ENCODE results near the gene TRPT1. TPM values are rescaled to one million over a fixed set of nuclear protein-coding genes. Genes with fewer than 3 reads are reported as not detected.

TRPT1 gene
- total RNA-seq, 1 donor, result 5.2 TPM

DNA sequence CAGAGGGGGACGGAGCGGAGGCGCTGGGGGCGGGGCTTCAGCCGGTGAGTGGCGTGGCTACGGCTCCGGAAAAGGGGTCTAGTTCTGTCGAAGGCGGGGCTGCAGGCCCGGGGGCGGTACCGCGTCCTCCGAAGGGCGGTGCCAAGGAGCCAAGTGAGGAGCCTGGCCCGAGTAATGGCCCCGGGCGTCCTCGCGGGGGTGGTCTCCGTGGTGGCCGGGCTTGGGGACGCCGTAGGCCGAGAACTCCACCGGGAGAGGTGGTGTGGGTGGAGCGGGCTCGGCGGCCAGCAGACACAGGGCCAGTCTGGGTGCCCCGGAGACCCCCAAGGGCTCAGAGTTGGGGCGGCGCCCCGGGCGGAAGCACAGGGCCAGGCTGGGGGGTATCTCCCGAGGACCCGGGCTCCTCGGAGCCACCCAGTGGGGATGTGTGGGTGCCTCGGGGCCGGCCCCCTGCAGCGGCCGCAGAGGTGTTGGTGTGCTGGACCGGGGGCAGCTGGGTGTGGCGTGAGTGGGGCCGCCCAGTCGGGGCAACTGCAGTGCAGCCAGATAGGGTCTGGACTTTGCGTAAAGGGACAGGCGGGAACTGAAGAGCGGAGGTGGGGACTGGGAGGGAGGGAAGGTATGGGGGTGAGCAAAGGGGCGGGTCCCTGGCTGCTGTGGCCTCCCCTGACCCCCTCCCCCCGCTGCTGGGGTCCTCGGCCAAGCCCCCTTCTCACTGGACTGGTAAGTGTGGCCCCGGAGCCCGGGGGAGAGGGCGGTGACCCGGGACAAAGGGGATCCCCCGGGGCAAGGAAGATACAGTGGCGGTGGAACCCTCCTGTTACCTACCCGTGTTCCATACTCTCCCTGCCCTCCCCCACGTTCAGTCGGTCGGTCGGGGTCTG, 15.7 kb upstream of the TRPT1 start:
- H3K27me3 ChIP-seq (ENCODE audit: insufficient read depth, low read length), result no peaks in the 10 kb centered on the region
- peak overlapping the region; percentile 71 for H3K4me3 ChIP-seq (ENCODE audit: low read length)
- H3K4me1 ChIP-seq (ENCODE audit: insufficient read depth, low read length), result peaks cover 69% of the 10 kb centered on the region
- H3K9me3 ChIP-seq (ENCODE audit: low read depth, low read length), result no peaks in the 10 kb centered on the region

GRCh38 chr11:64241241-64241490, 15.2 kb upstream of the TRPT1 start:
- H3K4me1 ChIP-seq (ENCODE audit: insufficient read depth, low read length), result peaks cover 69% of the 10 kb centered on the region

DNA sequence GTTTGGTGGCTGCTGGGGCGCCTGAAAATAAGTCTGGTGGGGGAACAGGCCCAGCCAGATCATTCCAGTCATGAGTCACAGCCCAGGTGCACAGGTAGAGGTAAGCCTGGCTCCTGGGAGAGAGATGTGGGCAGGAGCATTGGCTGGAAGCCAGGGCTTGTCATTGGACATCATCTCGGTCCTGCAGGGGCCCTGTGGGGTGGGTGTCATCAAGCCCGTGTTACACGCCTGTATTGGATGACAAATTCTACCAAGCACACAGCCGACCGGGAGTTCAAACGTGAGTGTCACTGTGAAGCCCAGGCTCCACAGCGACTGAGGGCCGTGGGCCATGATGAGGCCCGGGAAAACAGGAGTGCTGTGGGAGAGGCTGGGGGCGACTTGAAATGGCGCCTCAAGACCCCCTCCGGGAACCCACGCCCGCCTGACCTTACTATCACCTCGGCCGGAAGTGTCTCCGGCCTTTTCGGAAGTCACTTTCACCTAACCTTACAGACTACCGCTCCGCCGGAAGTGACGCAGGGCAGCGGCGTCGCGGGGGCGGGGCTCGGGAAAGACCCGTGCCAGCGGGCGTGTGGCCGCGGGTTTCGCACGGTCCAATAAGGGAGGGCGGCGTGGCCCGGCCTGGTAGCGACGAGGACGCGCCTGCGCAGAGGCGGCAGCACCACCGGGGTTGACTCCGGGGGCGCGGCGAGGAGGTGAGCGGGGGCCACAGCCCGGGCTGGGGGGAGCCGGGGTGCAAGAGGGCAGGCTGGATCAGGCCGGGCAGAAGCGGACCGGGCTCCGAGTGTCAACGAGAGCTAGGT, 14.7 kb upstream of the TRPT1 start, which contains the start of gene FKBP2:
Gene FKBP2, plus strand, starts transcription at position 661 of the 806 bp plus-strand sequence. CDS start 1,293 bp downstream, outside the sequence.
- H3K4me1 ChIP-seq (ENCODE audit: insufficient read depth, low read length), result peaks cover 69% of the 10 kb centered on the region
- no peaks in the 10 kb centered on the region for H3K9me3 ChIP-seq (ENCODE audit: low read depth, low read length)
- peak within 1 kb of the TSS; percentile 71 for H3K4me3 ChIP-seq (ENCODE audit: low read length)
- no peaks in the 10 kb centered on the region for H3K27me3 ChIP-seq (ENCODE audit: insufficient read depth, low read length)

More at GRCh38 chr11:64241241-64241490, 15.2 kb upstream of the TRPT1 start:
- Histone ChIP-seq H3K4me3 (ENCODE audit: low read length) (peak overlapping the region; percentile 71), H3K9me3 (ENCODE audit: low read depth, low read length) (no peaks in the 10 kb centered on the region), H3K27me3 (ENCODE audit: insufficient read depth, low read length) (no peaks in the 10 kb centered on the region)

DNA sequence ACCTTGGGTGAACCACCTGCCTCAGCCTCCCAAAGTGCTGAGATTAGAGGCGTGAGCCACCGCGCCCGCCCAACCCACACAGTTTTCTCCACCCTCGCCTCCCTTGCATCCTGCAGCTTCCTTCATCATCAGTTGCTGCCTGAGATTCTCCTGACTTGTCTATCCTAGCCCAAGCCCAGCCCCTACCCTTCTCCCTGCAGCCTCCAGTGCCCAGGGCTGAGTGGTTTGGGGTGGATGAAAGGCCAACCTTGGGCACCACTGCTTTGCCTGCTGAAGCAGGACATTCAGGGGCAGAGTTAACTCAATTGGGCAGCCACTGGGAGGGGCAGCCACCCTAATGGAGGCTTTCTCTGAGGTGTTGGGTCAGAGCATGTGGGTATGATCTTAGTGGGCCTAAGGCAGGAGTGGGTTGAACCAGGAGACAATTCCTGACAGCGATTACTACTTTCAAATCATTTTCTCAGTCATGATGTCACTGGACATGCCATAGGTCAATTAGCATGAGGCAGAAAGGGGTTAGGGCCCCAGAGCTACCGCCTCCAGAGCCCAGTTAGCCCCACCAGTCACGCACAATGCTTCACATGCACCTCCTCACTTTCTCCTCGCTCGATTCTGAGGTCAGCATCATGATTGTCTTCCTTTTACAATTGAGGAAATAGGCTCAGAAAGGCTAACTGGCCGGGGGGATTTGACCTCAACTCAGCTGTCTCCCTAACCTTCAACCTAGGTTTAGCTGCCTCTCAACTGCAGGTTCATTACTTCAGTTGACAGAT, 13.9 kb upstream of the TRPT1 start:
- no peaks in the 10 kb centered on the region for H3K9me3 ChIP-seq (ENCODE audit: low read depth, low read length)
- H3K27me3 ChIP-seq (ENCODE audit: insufficient read depth, low read length), result no peaks in the 10 kb centered on the region
- peaks cover 69% of the 10 kb centered on the region for H3K4me1 ChIP-seq (ENCODE audit: insufficient read depth, low read length)
- H3K4me3 ChIP-seq (ENCODE audit: low read length), result peak overlapping the region; percentile 71

GRCh38 chr11:64238999-64239398, 13.0 kb upstream of the TRPT1 start:
- no peak overlapping the region for H3K4me3 ChIP-seq (ENCODE audit: low read length)
- H3K27me3 ChIP-seq (ENCODE audit: insufficient read depth, low read length), result no peaks in the 10 kb centered on the region
- peaks cover 70% of the 10 kb centered on the region for H3K4me1 ChIP-seq (ENCODE audit: insufficient read depth, low read length)
- no peaks in the 10 kb centered on the region for H3K9me3 ChIP-seq (ENCODE audit: low read depth, low read length)

- H3K4me3 ChIP-seq (ENCODE audit: low read length), result no peak overlapping the region
- H3K9me3 ChIP-seq (ENCODE audit: low read depth, low read length), result no peaks in the 10 kb centered on the region
- no peaks in the 10 kb centered on the region for H3K27me3 ChIP-seq (ENCODE audit: insufficient read depth, low read length)
- H3K4me1 ChIP-seq (ENCODE audit: insufficient read depth, low read length), result peaks cover 70% of the 10 kb centered on the region
Measured at GRCh38 chr11:64238076-64238475, 12.1 kb upstream of the TRPT1 start.

DNA sequence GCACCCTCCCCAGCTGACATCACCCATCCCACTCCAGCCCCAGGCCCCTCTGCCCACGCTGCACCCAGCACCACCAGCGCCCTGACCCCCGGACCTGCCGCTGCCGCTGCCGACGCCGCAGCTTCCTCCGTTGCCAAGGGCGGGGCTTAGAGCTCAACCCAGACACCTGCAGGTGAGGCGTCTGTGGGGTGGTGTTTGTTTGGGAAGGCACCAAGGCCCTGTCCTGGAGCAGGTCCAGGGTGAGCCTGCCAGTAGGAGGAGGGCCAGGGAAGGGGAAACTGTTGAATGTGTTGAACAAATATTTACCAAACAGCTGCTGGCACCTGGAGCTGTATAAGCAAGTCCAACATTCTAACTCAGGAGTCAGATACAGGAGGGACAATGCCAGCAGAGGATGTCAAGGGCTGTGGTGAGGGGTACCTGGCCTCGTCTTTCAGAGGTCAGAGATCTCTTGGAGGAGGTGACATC, 11.5 kb upstream of the TRPT1 start:
- Histone ChIP-seq H3K27me3 (ENCODE audit: insufficient read depth, low read length) (no peaks in the 10 kb centered on the region), H3K9me3 (ENCODE audit: low read depth, low read length) (no peaks in the 10 kb centered on the region), H3K4me1 (ENCODE audit: insufficient read depth, low read length) (peaks cover 67% of the 10 kb centered on the region), H3K4me3 (ENCODE audit: low read length) (no peak overlapping the region)

- Histone ChIP-seq H3K27me3 (ENCODE audit: insufficient read depth, low read length) (no peaks in the 10 kb centered on the region), H3K9me3 (ENCODE audit: low read depth, low read length) (no peaks in the 10 kb centered on the region), H3K4me1 (ENCODE audit: insufficient read depth, low read length) (peaks cover 76% of the 10 kb centered on the region), H3K4me3 (ENCODE audit: low read length) (peak overlapping the region; percentile 42)
Measured at GRCh38 chr11:64235437-64236161, 9.6 kb upstream of the TRPT1 start.

GRCh38 chr11:64234647-64235379, 8.8 kb upstream of the TRPT1 start:
- peak overlapping the region; percentile 42 for H3K4me3 ChIP-seq (ENCODE audit: low read length)
- no peaks in the 10 kb centered on the region for H3K9me3 ChIP-seq (ENCODE audit: low read depth, low read length)
- no peaks in the 10 kb centered on the region for H3K27me3 ChIP-seq (ENCODE audit: insufficient read depth, low read length)
- H3K4me1 ChIP-seq (ENCODE audit: insufficient read depth, low read length), result peaks cover 72% of the 10 kb centered on the region

- Histone ChIP-seq H3K27me3 (ENCODE audit: insufficient read depth, low read length) (no peaks in the 10 kb centered on the region), H3K9me3 (ENCODE audit: low read depth, low read length) (no peaks in the 10 kb centered on the region), H3K4me3 (ENCODE audit: low read length) (peak within 1 kb of the TSS; percentile 42), H3K4me1 (ENCODE audit: insufficient read depth, low read length) (peaks cover 72% of the 10 kb centered on the region)
Measured at GRCh38 chr11:64233913-64234586, 8.1 kb upstream of the TRPT1 start, which contains the start of gene VEGFB. TSS of gene VEGFB (plus strand) at chr11:64234584. CDS start at chr11:64234834, 250 bp downstream.

DNA sequence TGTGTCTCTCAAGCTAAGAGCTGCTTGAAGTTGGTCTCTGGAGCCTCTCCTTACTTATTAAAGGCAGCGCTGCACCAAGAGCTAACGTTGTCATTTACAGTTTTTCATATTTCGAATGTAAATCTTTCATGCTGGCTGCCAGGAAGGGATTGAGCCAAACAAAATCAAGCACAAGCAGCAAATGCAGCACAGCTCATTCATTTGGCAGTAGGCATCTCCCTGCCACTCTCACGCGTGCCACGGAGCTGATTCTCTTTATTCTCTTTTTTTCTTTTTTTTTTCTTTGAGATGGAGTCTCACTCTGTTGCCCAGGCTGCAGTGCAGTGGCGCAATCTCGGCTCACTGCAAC, 7.0 kb upstream of the TRPT1 start:
- Histone ChIP-seq H3K4me1 (ENCODE audit: insufficient read depth, low read length) (peaks cover 65% of the 10 kb centered on the region), H3K4me3 (ENCODE audit: low read length) (no peak overlapping the region), H3K9me3 (ENCODE audit: low read depth, low read length) (no peaks in the 10 kb centered on the region), H3K27me3 (ENCODE audit: insufficient read depth, low read length) (no peaks in the 10 kb centered on the region)

DNA sequence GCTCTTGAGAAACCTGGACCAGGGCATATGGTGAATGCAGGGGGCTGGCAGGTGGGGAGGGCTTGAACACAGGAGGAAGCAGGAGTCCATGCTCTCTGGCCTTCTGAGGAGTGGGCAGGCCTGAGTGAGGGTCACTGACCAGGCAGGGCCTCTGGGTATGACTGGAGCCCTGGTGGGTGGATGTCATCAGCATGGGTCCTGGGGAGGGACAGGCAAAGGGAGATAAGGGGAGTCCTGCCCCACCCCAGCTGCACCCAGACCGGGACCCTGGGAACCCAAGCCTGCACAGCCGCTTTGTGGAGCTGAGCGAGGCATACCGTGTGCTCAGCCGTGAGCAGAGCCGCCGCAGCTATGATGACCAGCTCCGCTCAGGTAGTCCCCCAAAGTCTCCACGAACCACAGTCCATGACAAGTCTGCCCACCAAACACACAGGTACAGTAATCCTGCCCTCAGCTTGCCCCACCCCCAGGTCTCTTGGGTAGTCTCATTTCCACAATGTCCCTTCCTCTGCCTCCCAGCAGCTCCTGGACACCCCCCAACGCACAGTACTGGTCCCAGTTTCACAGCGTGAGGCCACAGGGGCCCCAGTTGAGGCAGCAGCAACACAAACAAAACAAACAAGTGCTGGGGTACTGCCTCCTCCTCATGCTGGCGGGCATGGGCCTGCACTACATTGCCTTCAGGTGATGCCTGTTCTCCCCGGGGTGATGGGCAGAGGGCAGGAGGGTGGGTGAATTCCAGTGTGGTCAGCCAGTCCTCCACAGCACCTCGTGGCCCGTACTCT, 6.4 kb upstream of the TRPT1 start:
- Histone ChIP-seq H3K4me1 (ENCODE audit: insufficient read depth, low read length) (peaks cover 65% of the 10 kb centered on the region), H3K4me3 (ENCODE audit: low read length) (no peak overlapping the region), H3K27me3 (ENCODE audit: insufficient read depth, low read length) (no peaks in the 10 kb centered on the region), H3K9me3 (ENCODE audit: low read depth, low read length) (no peaks in the 10 kb centered on the region)

DNA sequence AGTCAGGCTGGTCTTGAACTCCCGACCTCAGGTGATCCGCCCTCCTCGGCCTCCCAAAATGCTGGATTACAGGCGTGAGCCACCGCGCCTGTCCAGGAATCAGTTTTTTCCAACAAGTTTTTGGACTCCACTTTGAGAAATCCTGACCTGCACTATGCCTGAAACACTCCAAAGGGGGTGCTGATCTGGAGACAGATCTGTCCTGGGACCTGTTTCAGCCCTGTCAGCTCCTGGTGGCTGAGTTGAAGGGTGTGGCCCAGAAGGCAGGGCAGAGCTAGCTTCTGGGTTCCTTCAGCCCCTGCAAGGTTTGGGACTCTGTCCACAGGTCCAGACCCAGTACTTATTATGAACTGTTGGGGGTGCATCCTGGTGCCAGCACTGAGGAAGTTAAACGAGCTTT, 5.6 kb upstream of the TRPT1 start:
- H3K27me3 ChIP-seq (ENCODE audit: insufficient read depth, low read length), result no peaks in the 10 kb centered on the region
- H3K4me1 ChIP-seq (ENCODE audit: insufficient read depth, low read length), result peaks cover 72% of the 10 kb centered on the region
- no peaks in the 10 kb centered on the region for H3K9me3 ChIP-seq (ENCODE audit: low read depth, low read length)
- no peak overlapping the region for H3K4me3 ChIP-seq (ENCODE audit: low read length)

Measured in mononuclear cell (primary cell).